ENCODE measurements around the gene ACOT13.
"Not testable (repeated sequence)": the region's sequence is repeated elsewhere in the genome, so short reads cannot be mapped to it uniquely, and the experiment has no call there.

ACOT13 gene

GRCh38 chr6:24723270-24723669 lies 56.4 kb downstream of the ACOT13 start:
- Histone ChIP-seq H3K27me3 (no peaks in the 10 kb centered on the region), H3K4me1 (no peaks in the 10 kb centered on the region), H3K9me3 (no peaks in the 10 kb centered on the region), H3K36me3 (peaks cover 9% of the 10 kb centered on the region), H3K4me3 (ENCODE audit: low read depth, low read length) (no peak overlapping the region)
- no peak for TF ChIP-seq CTCF (IDR thresholded peaks at IDR 0.05; ENCODE audit: low read depth, low read length)
- DNase-seq = no peak

GRCh38 chr6:24730653-24731052 lies 63.8 kb downstream of the ACOT13 start:
- H3K4me1 ChIP-seq; H3K36me3 ChIP-seq; DNase-seq; H3K27me3 ChIP-seq; H3K9me3 ChIP-seq; H3K4me3 ChIP-seq (ENCODE audit: low read depth, low read length): not testable (repeated sequence)

GRCh38 chr6:24731456-24732134 lies 64.7 kb downstream of the ACOT13 start:
- not testable (repeated sequence) for H3K27me3 ChIP-seq; H3K4me3 ChIP-seq (ENCODE audit: low read depth, low read length); H3K9me3 ChIP-seq; H3K4me1 ChIP-seq; H3K36me3 ChIP-seq; DNase-seq

- H3K4me3 ChIP-seq (ENCODE audit: low read depth, low read length) = no peak overlapping the region
- DNase-seq = no peak
- H3K4me1 ChIP-seq = no peaks in the 10 kb centered on the region
- H3K36me3 ChIP-seq = no peaks in the 10 kb centered on the region
- H3K27me3 ChIP-seq = no peaks in the 10 kb centered on the region
- no peaks in the 10 kb centered on the region for H3K9me3 ChIP-seq
- TF ChIP-seq CTCF (IDR thresholded peaks at IDR 0.05; ENCODE audit: low read depth, low read length) = no peak
Observed at GRCh38 chr6:24734166-24734565, 67.3 kb downstream of the ACOT13 start.

GRCh38 chr6:24734710-24735109 lies 67.8 kb downstream of the ACOT13 start:
- DNase-seq = not testable (repeated sequence)

GRCh38 chr6:24738741-24739140 lies 71.9 kb downstream of the ACOT13 start:
- no peaks in the 10 kb centered on the region for H3K36me3 ChIP-seq
- H3K4me3 ChIP-seq (ENCODE audit: low read depth, low read length) = no peak overlapping the region
- TF ChIP-seq CTCF (IDR thresholded peaks at IDR 0.05; ENCODE audit: low read depth, low read length) = no peak
- H3K9me3 ChIP-seq = no peaks in the 10 kb centered on the region
- no peak for DNase-seq
- H3K27me3 ChIP-seq = no peaks in the 10 kb centered on the region
- no peaks in the 10 kb centered on the region for H3K4me1 ChIP-seq

More at GRCh38 chr6:24734710-24735109, 67.8 kb downstream of the ACOT13 start:
- not testable (repeated sequence) for H3K4me3 ChIP-seq (ENCODE audit: low read depth, low read length); H3K36me3 ChIP-seq; H3K27me3 ChIP-seq; H3K9me3 ChIP-seq; H3K4me1 ChIP-seq

- no peak for DNase-seq
- no peaks in the 10 kb centered on the region for H3K9me3 ChIP-seq
- H3K27me3 ChIP-seq = no peaks in the 10 kb centered on the region
- no peaks in the 10 kb centered on the region for H3K36me3 ChIP-seq
- no peak for TF ChIP-seq CTCF (IDR thresholded peaks at IDR 0.05; ENCODE audit: low read depth, low read length)
- H3K4me1 ChIP-seq = no peaks in the 10 kb centered on the region
- H3K4me3 ChIP-seq (ENCODE audit: low read depth, low read length) = no peak overlapping the region
Observed at GRCh38 chr6:24740861-24741260, 74.0 kb downstream of the ACOT13 start.
